Suprapubic skin (tissue), 4 donors: Measurements from ENCODE around the gene ZNF223.

ENCODE experiments used
- EP300 ChIP-seq: sonication (generic); formaldehyde crosslinking; IDR thresholded peaks from one replicate; pipeline ENCODE4 v1.6.1; 2017; ENCODE audit warnings: antibody characterized with exemption
- POLR2A ChIP-seq, 2 donors: fragments of 450-650 bp; IDR thresholded peaks; one replicate each; pipeline ENCODE4 v1.6.1; 2017; ENCODE audit warnings: antibody characterized with exemption in 2 of 2, mild to moderate bottlenecking in 2 of 2, moderate library complexity in 2 of 2
- POLR2AphosphoS5 ChIP-seq, 3 donors: sonication (generic); formaldehyde crosslinking; IDR thresholded peaks; one replicate each; pipeline ENCODE4 v1.6.1; 2017; ENCODE audit warnings: antibody characterized with exemption in 3 of 3
- TF ChIP-seq, protein P1 (sequence below), 2 donors: fragments of 200-600 bp in 1 of 2; fragments of 450-650 bp in 1 of 2; sonication (generic) in 1 of 2; IDR thresholded peaks; one replicate each; pipeline ENCODE4 v1.5.1; 2016 to 2019; ENCODE audit warnings: antibody characterized with exemption in 2 of 2, mild to moderate bottlenecking in 1 of 2, moderate library complexity in 1 of 2

DNA sequence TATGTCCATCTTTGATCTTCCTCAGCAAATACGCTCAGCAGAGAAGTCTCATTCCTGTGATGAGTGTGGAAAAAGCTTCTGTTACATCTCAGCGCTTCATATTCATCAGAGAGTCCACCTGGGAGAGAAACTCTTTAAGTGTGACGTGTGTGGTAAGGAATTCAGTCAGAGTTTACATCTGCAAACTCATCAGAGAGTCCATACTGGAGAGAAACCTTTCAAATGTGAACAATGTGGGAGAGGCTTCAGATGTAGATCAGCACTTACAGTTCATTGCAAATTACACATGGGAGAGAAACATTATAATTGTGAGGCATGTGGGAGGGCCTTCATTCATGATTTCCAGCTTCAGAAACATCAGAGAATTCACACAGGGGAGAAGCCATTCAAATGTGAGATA is 14.5 kb downstream of the ZNF223 start:
- TF ChIP-seq, protein P1, sequence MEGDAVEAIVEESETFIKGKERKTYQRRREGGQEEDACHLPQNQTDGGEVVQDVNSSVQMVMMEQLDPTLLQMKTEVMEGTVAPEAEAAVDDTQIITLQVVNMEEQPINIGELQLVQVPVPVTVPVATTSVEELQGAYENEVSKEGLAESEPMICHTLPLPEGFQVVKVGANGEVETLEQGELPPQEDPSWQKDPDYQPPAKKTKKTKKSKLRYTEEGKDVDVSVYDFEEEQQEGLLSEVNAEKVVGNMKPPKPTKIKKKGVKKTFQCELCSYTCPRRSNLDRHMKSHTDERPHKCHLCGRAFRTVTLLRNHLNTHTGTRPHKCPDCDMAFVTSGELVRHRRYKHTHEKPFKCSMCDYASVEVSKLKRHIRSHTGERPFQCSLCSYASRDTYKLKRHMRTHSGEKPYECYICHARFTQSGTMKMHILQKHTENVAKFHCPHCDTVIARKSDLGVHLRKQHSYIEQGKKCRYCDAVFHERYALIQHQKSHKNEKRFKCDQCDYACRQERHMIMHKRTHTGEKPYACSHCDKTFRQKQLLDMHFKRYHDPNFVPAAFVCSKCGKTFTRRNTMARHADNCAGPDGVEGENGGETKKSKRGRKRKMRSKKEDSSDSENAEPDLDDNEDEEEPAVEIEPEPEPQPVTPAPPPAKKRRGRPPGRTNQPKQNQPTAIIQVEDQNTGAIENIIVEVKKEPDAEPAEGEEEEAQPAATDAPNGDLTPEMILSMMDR (IDR thresholded peaks at IDR 0.05), result no peak
- no peak for TF ChIP-seq POLR2AphosphoS5 (IDR thresholded peaks at IDR 0.05)
- TF ChIP-seq POLR2A (IDR thresholded peaks at IDR 0.05), result no peak
- TF ChIP-seq EP300, result no peak
